Activated CD4-positive, alpha-beta memory T cell treated with anti-CD3 and anti-CD28 coated beads, Interleukin-2, amount 10 ng/mL, durations not matched to agents 7 days and 5 days (primary cell): Measurements from ENCODE around the gene FHOD3. TPM values are rescaled to one million over a fixed set of nuclear protein-coding genes. Genes with fewer than 3 reads are reported as not detected.

ENCODE experiments used
- CTCF ChIA-PET: fragments of 350-600 bp; sonication (Branson Sonifier 250); formaldehyde crosslinking; loops from one replicate; lab custom pipeline; 2021; ENCODE audit warnings: antibody characterized with exemption, inconsistent platforms; lab: Charles Lee
- POLR2A ChIA-PET: fragments of 350-600 bp; sonication (Branson Sonifier 250); formaldehyde crosslinking; loops from one replicate; lab custom pipeline; 2021; ENCODE audit warnings: antibody characterized with exemption; lab: Charles Lee
- DNase-seq: peaks from one replicate; pipeline ENCODE4 v3.0.0-alpha.2; 2020
- H3K27ac Mint-ChIP-seq: one replicate; pipeline ENCODE4 v1.8.0; 2021; ENCODE audit warnings: mild to moderate bottlenecking, mixed read lengths
- H3K27me3 Mint-ChIP-seq: one replicate; pipeline ENCODE4 v1.8.0; 2021; ENCODE audit warnings: mixed read lengths
- H3K36me3 Mint-ChIP-seq: one replicate; pipeline ENCODE4 v1.8.0; 2021; ENCODE audit warnings: low read depth, mixed read lengths
- H3K4me1 Mint-ChIP-seq: one replicate; pipeline ENCODE4 v1.8.0; 2021; ENCODE audit warnings: mixed read lengths
- H3K4me3 Mint-ChIP-seq: one replicate; pipeline ENCODE4 v1.8.0; 2021; ENCODE audit warnings: mild to moderate bottlenecking, mixed read lengths
- H3K9me3 Mint-ChIP-seq: one replicate; pipeline ENCODE4 v1.8.0; 2021; ENCODE audit warnings: mixed read lengths
- total RNA-seq, 2 experiments: library from RNA; stranded (reverse); gene quantifications; one replicate each; pipeline ENCODE4 v1.2.3, GENCODE V29; 2021

The FHOD3 gene
- total RNA-seq, 2 experiments from 2014 or later = not detected

- no peak overlapping the region for H3K27ac Mint-ChIP-seq
- H3K9me3 Mint-ChIP-seq = peaks cover 2% of the 10 kb centered on the region
- no peaks in the 10 kb centered on the region for H3K36me3 Mint-ChIP-seq
- ChIA-PET CTCF (no interaction called here), POLR2A (no interaction called here)
- no peaks in the 10 kb centered on the region for H3K27me3 Mint-ChIP-seq
- no peak for DNase-seq
- H3K4me1 Mint-ChIP-seq = no peaks in the 10 kb centered on the region
- H3K4me3 Mint-ChIP-seq = no peak overlapping the region
These were observed 303.8 kb downstream of the FHOD3 start for GRCh38 chr18:36601316-36601715.

- no peak for DNase-seq
- ChIA-PET POLR2A (no interaction called here), CTCF (no interaction called here)
- no peak overlapping the region for H3K27ac Mint-ChIP-seq
- peaks cover 2% of the 10 kb centered on the region for H3K9me3 Mint-ChIP-seq
- no peaks in the 10 kb centered on the region for H3K4me1 Mint-ChIP-seq
- H3K27me3 Mint-ChIP-seq = no peaks in the 10 kb centered on the region
- H3K4me3 Mint-ChIP-seq = no peak overlapping the region
- H3K36me3 Mint-ChIP-seq = no peaks in the 10 kb centered on the region
These were observed 304.6 kb downstream of the FHOD3 start for GRCh38 chr18:36602071-36602470.

GRCh38 chr18:36602620-36603019 is 305.1 kb downstream of the FHOD3 start:
- no peak overlapping the region for H3K27ac Mint-ChIP-seq
- no peak overlapping the region for H3K4me3 Mint-ChIP-seq
- ChIA-PET POLR2A (no interaction called here), CTCF (no interaction called here)
- H3K4me1 Mint-ChIP-seq = no peaks in the 10 kb centered on the region
- H3K9me3 Mint-ChIP-seq = peaks cover 2% of the 10 kb centered on the region
- no peaks in the 10 kb centered on the region for H3K27me3 Mint-ChIP-seq
- DNase-seq = no peak
- no peaks in the 10 kb centered on the region for H3K36me3 Mint-ChIP-seq

GRCh38 chr18:36608107-36608506 is 310.6 kb downstream of the FHOD3 start:
- H3K4me1 Mint-ChIP-seq = no peaks in the 10 kb centered on the region
- no peak overlapping the region for H3K4me3 Mint-ChIP-seq
- H3K36me3 Mint-ChIP-seq = no peaks in the 10 kb centered on the region
- no peak overlapping the region for H3K27ac Mint-ChIP-seq
- CTCF ChIA-PET = interaction anchor here (1.4 kb wide), 1 partner anchor 15 kb away, joined by 3 read pairs; no protein-coding TSS in a partner anchor
- H3K9me3 Mint-ChIP-seq = no peaks in the 10 kb centered on the region
- POLR2A ChIA-PET = no interaction called here
- H3K27me3 Mint-ChIP-seq = no peaks in the 10 kb centered on the region
- no peak for DNase-seq

GRCh38 chr18:36610258-36610657 is 312.7 kb downstream of the FHOD3 start:
- no peaks in the 10 kb centered on the region for H3K4me1 Mint-ChIP-seq
- no peaks in the 10 kb centered on the region for H3K27me3 Mint-ChIP-seq
- ChIA-PET POLR2A (no interaction called here), CTCF (no interaction called here)
- no peaks in the 10 kb centered on the region for H3K9me3 Mint-ChIP-seq
- no peak overlapping the region for H3K27ac Mint-ChIP-seq
- no peaks in the 10 kb centered on the region for H3K36me3 Mint-ChIP-seq
- no peak overlapping the region for H3K4me3 Mint-ChIP-seq
- no peak for DNase-seq

- Mint-ChIP-seq H3K9me3 (no peaks in the 10 kb centered on the region), H3K36me3 (no peaks in the 10 kb centered on the region), H3K4me3 (no peak overlapping the region), H3K27ac (no peak overlapping the region), H3K4me1 (no peaks in the 10 kb centered on the region), H3K27me3 (no peaks in the 10 kb centered on the region)
- no peak for DNase-seq
- CTCF ChIA-PET = no interaction called here
- POLR2A ChIA-PET = no interaction called here
These were observed 313.1 kb downstream of the FHOD3 start for GRCh38 chr18:36610661-36611060.

- Mint-ChIP-seq H3K9me3 (no peaks in the 10 kb centered on the region), H3K27ac (no peak overlapping the region), H3K36me3 (no peaks in the 10 kb centered on the region), H3K4me3 (no peak overlapping the region), H3K27me3 (no peaks in the 10 kb centered on the region), H3K4me1 (no peaks in the 10 kb centered on the region)
- no peak for DNase-seq
- ChIA-PET CTCF (no interaction called here), POLR2A (no interaction called here)
These were observed 315.6 kb downstream of the FHOD3 start for GRCh38 chr18:36613069-36613468.

GRCh38 chr18:36613810-36614209 is 316.3 kb downstream of the FHOD3 start:
- Mint-ChIP-seq H3K9me3 (no peaks in the 10 kb centered on the region), H3K27me3 (no peaks in the 10 kb centered on the region), H3K4me3 (no peak overlapping the region), H3K27ac (no peak overlapping the region), H3K36me3 (no peaks in the 10 kb centered on the region), H3K4me1 (no peaks in the 10 kb centered on the region)
- POLR2A ChIA-PET = no interaction called here
- CTCF ChIA-PET = no interaction called here
- DNase-seq = no peak

GRCh38 chr18:36620788-36621187 is 323.3 kb downstream of the FHOD3 start:
- H3K4me1 Mint-ChIP-seq = no peaks in the 10 kb centered on the region
- no peaks in the 10 kb centered on the region for H3K27me3 Mint-ChIP-seq
- no peak overlapping the region for H3K27ac Mint-ChIP-seq
- H3K9me3 Mint-ChIP-seq = no peaks in the 10 kb centered on the region
- CTCF ChIA-PET = interaction anchor here (0.7 kb wide), 1 partner anchor 1662 kb away, joined by 3 read pairs; no protein-coding TSS in a partner anchor
- H3K36me3 Mint-ChIP-seq = no peaks in the 10 kb centered on the region
- POLR2A ChIA-PET = no interaction called here
- no peak for DNase-seq
- H3K4me3 Mint-ChIP-seq = no peak overlapping the region

GRCh38 chr18:36622610-36623009 is 325.1 kb downstream of the FHOD3 start:
- no peaks in the 10 kb centered on the region for H3K36me3 Mint-ChIP-seq
- H3K4me3 Mint-ChIP-seq = no peak overlapping the region
- no peaks in the 10 kb centered on the region for H3K9me3 Mint-ChIP-seq
- no peaks in the 10 kb centered on the region for H3K4me1 Mint-ChIP-seq
- no peaks in the 10 kb centered on the region for H3K27me3 Mint-ChIP-seq
- CTCF ChIA-PET = no interaction called here
- DNase-seq = no peak
- POLR2A ChIA-PET = no interaction called here
- H3K27ac Mint-ChIP-seq = no peak overlapping the region

GRCh38 chr18:36623091-36623490 is 325.6 kb downstream of the FHOD3 start:
- ChIA-PET POLR2A (no interaction called here), CTCF (no interaction called here)
- no peak overlapping the region for H3K4me3 Mint-ChIP-seq
- H3K27me3 Mint-ChIP-seq = no peaks in the 10 kb centered on the region
- no peaks in the 10 kb centered on the region for H3K4me1 Mint-ChIP-seq
- H3K9me3 Mint-ChIP-seq = no peaks in the 10 kb centered on the region
- no peak for DNase-seq
- H3K36me3 Mint-ChIP-seq = no peaks in the 10 kb centered on the region
- no peak overlapping the region for H3K27ac Mint-ChIP-seq

GRCh38 chr18:36623681-36624190 is 326.2 kb downstream of the FHOD3 start:
- Mint-ChIP-seq H3K27ac (no peak overlapping the region), H3K4me3 (no peak overlapping the region), H3K27me3 (no peaks in the 10 kb centered on the region), H3K36me3 (no peaks in the 10 kb centered on the region), H3K4me1 (no peaks in the 10 kb centered on the region), H3K9me3 (no peaks in the 10 kb centered on the region)
- POLR2A ChIA-PET = no interaction called here
- no peak for DNase-seq
- CTCF ChIA-PET = no interaction called here

- ChIA-PET POLR2A (no interaction called here), CTCF (no interaction called here)
- Mint-ChIP-seq H3K4me1 (no peaks in the 10 kb centered on the region), H3K9me3 (no peaks in the 10 kb centered on the region), H3K4me3 (no peak overlapping the region), H3K27ac (no peak overlapping the region), H3K36me3 (no peaks in the 10 kb centered on the region), H3K27me3 (no peaks in the 10 kb centered on the region)
- DNase-seq = no peak
These were observed 327.1 kb downstream of the FHOD3 start for GRCh38 chr18:36624451-36625167.

GRCh38 chr18:36625386-36625785 is 327.9 kb downstream of the FHOD3 start:
- no peak for DNase-seq
- H3K4me1 Mint-ChIP-seq = no peaks in the 10 kb centered on the region
- ChIA-PET POLR2A (no interaction called here), CTCF (no interaction called here)
- H3K27me3 Mint-ChIP-seq = no peaks in the 10 kb centered on the region
- H3K36me3 Mint-ChIP-seq = no peaks in the 10 kb centered on the region
- no peak overlapping the region for H3K4me3 Mint-ChIP-seq
- H3K9me3 Mint-ChIP-seq = no peaks in the 10 kb centered on the region
- H3K27ac Mint-ChIP-seq = no peak overlapping the region
